ENCODE data around the gene SUGCT. TPM values are rescaled to one million over a fixed set of nuclear protein-coding genes. Genes with fewer than 3 reads are reported as not detected.

The SUGCT gene
- total and polyA plus RNA-seq, 3 donors from 2014 or later, result 7.1 to 9.8 (median 8.1) TPM

GRCh38 chr7:40482845-40483244 lies 348.0 kb downstream of the SUGCT start:
- H3K36me3 ChIP-seq (ENCODE audit: low read depth, missing control alignments), result no peaks in the 10 kb centered on the region
- no peak overlapping the region for H3K27ac ChIP-seq
- TF ChIP-seq, protein P1, sequence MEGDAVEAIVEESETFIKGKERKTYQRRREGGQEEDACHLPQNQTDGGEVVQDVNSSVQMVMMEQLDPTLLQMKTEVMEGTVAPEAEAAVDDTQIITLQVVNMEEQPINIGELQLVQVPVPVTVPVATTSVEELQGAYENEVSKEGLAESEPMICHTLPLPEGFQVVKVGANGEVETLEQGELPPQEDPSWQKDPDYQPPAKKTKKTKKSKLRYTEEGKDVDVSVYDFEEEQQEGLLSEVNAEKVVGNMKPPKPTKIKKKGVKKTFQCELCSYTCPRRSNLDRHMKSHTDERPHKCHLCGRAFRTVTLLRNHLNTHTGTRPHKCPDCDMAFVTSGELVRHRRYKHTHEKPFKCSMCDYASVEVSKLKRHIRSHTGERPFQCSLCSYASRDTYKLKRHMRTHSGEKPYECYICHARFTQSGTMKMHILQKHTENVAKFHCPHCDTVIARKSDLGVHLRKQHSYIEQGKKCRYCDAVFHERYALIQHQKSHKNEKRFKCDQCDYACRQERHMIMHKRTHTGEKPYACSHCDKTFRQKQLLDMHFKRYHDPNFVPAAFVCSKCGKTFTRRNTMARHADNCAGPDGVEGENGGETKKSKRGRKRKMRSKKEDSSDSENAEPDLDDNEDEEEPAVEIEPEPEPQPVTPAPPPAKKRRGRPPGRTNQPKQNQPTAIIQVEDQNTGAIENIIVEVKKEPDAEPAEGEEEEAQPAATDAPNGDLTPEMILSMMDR (IDR thresholded peaks at IDR 0.05), result no peak
- TF ChIP-seq POLR2A (IDR thresholded peaks at IDR 0.05), result no peak
- 80% methylated on average over 3 of the region's 3 CpGs for WGBS, 2 donors
- DNase-seq, result no peak
- H3K4me1 ChIP-seq, result no peaks in the 10 kb centered on the region
- H3K9me3 ChIP-seq, result no peaks in the 10 kb centered on the region
- no peak overlapping the region for H3K4me3 ChIP-seq
- no peaks in the 10 kb centered on the region for H3K27me3 ChIP-seq
- intact Hi-C loops (cut with DNase I; ENCODE audit: low total_unique reads), result no loop called here

DNA sequence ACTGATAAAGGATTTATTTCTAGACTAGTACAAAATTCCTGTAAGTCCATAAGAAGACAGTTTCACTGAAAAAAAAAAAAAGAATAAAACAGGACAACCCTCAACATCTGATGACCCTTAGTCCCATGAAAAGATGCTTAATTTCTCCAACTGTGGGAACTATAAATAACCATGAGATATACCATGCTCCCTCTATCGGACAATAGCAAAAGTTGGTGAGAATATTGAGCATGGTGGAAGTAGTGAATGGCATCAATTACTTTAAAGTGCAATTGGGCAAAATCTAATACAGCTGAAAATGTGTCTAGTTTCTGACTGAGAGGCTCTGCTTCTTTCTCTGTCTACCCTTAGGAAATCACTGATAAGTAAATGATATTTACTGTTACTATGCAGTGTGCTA lies 348.8 kb downstream of the SUGCT start:
- no peaks in the 10 kb centered on the region for H3K27me3 ChIP-seq
- 68 to 77% methylated on average over 1 of the region's 1 CpG for WGBS, 2 donors
- intact Hi-C loops (cut with DNase I; ENCODE audit: low total_unique reads), result no loop called here
- no peaks in the 10 kb centered on the region for H3K9me3 ChIP-seq
- no peak for TF ChIP-seq POLR2A (IDR thresholded peaks at IDR 0.05)
- TF ChIP-seq, protein P1 (IDR thresholded peaks at IDR 0.05), result no peak
- no peaks in the 10 kb centered on the region for H3K4me1 ChIP-seq
- H3K36me3 ChIP-seq (ENCODE audit: low read depth, missing control alignments), result no peaks in the 10 kb centered on the region
- H3K27ac ChIP-seq, result no peak overlapping the region
- no peak overlapping the region for H3K4me3 ChIP-seq
- no peak for DNase-seq

- 90 to 91% methylated on average over 2 of the region's 2 CpGs for WGBS, 2 donors
- DNase-seq, result no peak
- Histone ChIP-seq H3K4me3 (no peak overlapping the region), H3K9me3 (no peaks in the 10 kb centered on the region), H3K4me1 (no peaks in the 10 kb centered on the region), H3K27me3 (no peaks in the 10 kb centered on the region), H3K36me3 (ENCODE audit: low read depth, missing control alignments) (no peaks in the 10 kb centered on the region), H3K27ac (no peak overlapping the region)
- intact Hi-C loops (cut with DNase I; ENCODE audit: low total_unique reads), result no loop called here
- no peak for TF ChIP-seq POLR2A (IDR thresholded peaks at IDR 0.05)
- TF ChIP-seq, protein P1 (IDR thresholded peaks at IDR 0.05), result no peak
These were observed 355.2 kb downstream of the SUGCT start for GRCh38 chr7:40489844-40490602.

GRCh38 chr7:40490603-40490924 lies 355.8 kb downstream of the SUGCT start:
- no peak for TF ChIP-seq POLR2A (IDR thresholded peaks at IDR 0.05)
- TF ChIP-seq, protein P1 (IDR thresholded peaks at IDR 0.05), result no peak
- Histone ChIP-seq H3K36me3 (ENCODE audit: low read depth, missing control alignments) (no peaks in the 10 kb centered on the region), H3K4me1 (no peaks in the 10 kb centered on the region), H3K4me3 (no peak overlapping the region), H3K27me3 (no peaks in the 10 kb centered on the region), H3K27ac (no peak overlapping the region), H3K9me3 (no peaks in the 10 kb centered on the region)
- no peak for DNase-seq
- intact Hi-C loops (cut with DNase I; ENCODE audit: low total_unique reads), result no loop called here

- TF ChIP-seq POLR2A (IDR thresholded peaks at IDR 0.05), result no peak
- TF ChIP-seq, protein P1 (IDR thresholded peaks at IDR 0.05), result no peak
- no peak for DNase-seq
- Histone ChIP-seq H3K27ac (no peak overlapping the region), H3K9me3 (no peaks in the 10 kb centered on the region), H3K4me3 (no peak overlapping the region), H3K36me3 (ENCODE audit: low read depth, missing control alignments) (no peaks in the 10 kb centered on the region), H3K27me3 (no peaks in the 10 kb centered on the region), H3K4me1 (no peaks in the 10 kb centered on the region)
- intact Hi-C loops (cut with DNase I; ENCODE audit: low total_unique reads), result no loop called here
- WGBS, 2 donors, result 90 to 93% methylated on average over 4 of the region's 4 CpGs
These were observed 358.1 kb downstream of the SUGCT start for GRCh38 chr7:40492946-40493345.
